Measurements from ENCODE around the gene PRELP. TPM values are rescaled to one million over a fixed set of nuclear protein-coding genes. Genes with fewer than 3 reads are reported as not detected.

Gene PRELP
- total RNA-seq, 4 donors from 2014 or later, result 100 to 186 (median 165) TPM

- DNase-seq (ENCODE audit: extremely low spot score), result no peak
- intact Hi-C loops (cut with DNase I), result no loop called here
- no peak overlapping the region for H3K4me3 ChIP-seq
- 73% methylated on average over 9 of the region's 9 CpGs for WGBS
- no peaks in the 10 kb centered on the region for H3K9me3 ChIP-seq
- H3K27me3 ChIP-seq, result no peaks in the 10 kb centered on the region
- no peaks in the 10 kb centered on the region for H3K36me3 ChIP-seq
- peak overlapping the region; percentile 8 to 94 (median 90) for H3K27ac ChIP-seq (replicated peaks in 1 of 4)
- TF ChIP-seq EP300 (IDR thresholded peaks at IDR 0.05) (no peak), POLR2AphosphoS5 (IDR thresholded peaks at IDR 0.05) (no peak), CTCF (IDR thresholded peaks at IDR 0.05) (no peak), POLR2A (IDR thresholded peaks at IDR 0.05; ENCODE audit: low read depth) (no peak)
- H3K4me1 ChIP-seq, result peaks cover 2 to 46% (median 45%) of the 10 kb centered on the region in 4 donors
Observed at GRCh38 chr1:203473781-203474305, 1.8 kb upstream of the PRELP start.

GRCh38 chr1:203476216-203476814 lies 709 bp downstream of the PRELP start:
- H3K9me3 ChIP-seq, result no peaks in the 10 kb centered on the region
- peak overlapping the region; percentile 88 to 94 (median 92) for H3K27ac ChIP-seq (replicated peaks in 1 of 4)
- H3K27me3 ChIP-seq, result no peaks in the 10 kb centered on the region
- H3K36me3 ChIP-seq, result no peaks in the 10 kb centered on the region
- DNase-seq (ENCODE audit: extremely low spot score), result no peak
- no peak for TF ChIP-seq POLR2A (IDR thresholded peaks at IDR 0.05; ENCODE audit: low read depth)
- peak; percentile 29 for TF ChIP-seq EP300 (IDR thresholded peaks at IDR 0.05)
- peak in 1 of 2 donors; percentile 74 for TF ChIP-seq POLR2AphosphoS5 (IDR thresholded peaks at IDR 0.05)
- WGBS, result 39% methylated on average over 9 of the region's 9 CpGs
- intact Hi-C loops (cut with DNase I), result no loop called here
- peak overlapping the region; percentile 51 to 69 (median 65) for H3K4me3 ChIP-seq
- peaks cover 19 to 64% (median 62%) of the 10 kb centered on the region in 4 donors for H3K4me1 ChIP-seq

- DNase-seq (ENCODE audit: extremely low spot score), result no peak
- intact Hi-C loops (cut with DNase I), result no loop called here
- H3K27ac ChIP-seq (replicated peaks in 1 of 4), result peak overlapping the region; percentile 88 to 94 (median 92)
- no peaks in the 10 kb centered on the region for H3K27me3 ChIP-seq
- TF ChIP-seq CTCF (IDR thresholded peaks at IDR 0.05) (no peak), POLR2AphosphoS5 (IDR thresholded peaks at IDR 0.05) (no peak), EP300 (IDR thresholded peaks at IDR 0.05) (no peak)
- H3K4me1 ChIP-seq, result peaks cover 24 to 78% (median 74%) of the 10 kb centered on the region in 4 donors
- no peaks in the 10 kb centered on the region for H3K9me3 ChIP-seq
- H3K36me3 ChIP-seq, result peaks cover 0 to under 1% (median 0%) of the 10 kb centered on the region in 4 donors
- 78% methylated on average over 3 of the region's 3 CpGs for WGBS
- H3K4me3 ChIP-seq, result peak overlapping the region; percentile 51 to 69 (median 65)
Observed at GRCh38 chr1:203477748-203478147, 2.1 kb downstream of the PRELP start.

- DNase-seq (ENCODE audit: extremely low spot score), result no peak
- no peaks in the 10 kb centered on the region for H3K9me3 ChIP-seq
- peaks cover 24 to 83% (median 79%) of the 10 kb centered on the region in 4 donors for H3K4me1 ChIP-seq
- H3K27ac ChIP-seq (replicated peaks in 1 of 4), result peak overlapping the region; percentile 88 to 94 (median 92)
- peak overlapping the region; percentile 51 to 69 (median 65) for H3K4me3 ChIP-seq
- intact Hi-C loops (cut with DNase I), result no loop called here
- peak in 1 of 3 experiments; percentile 2 for TF ChIP-seq CTCF (IDR thresholded peaks at IDR 0.05)
- TF ChIP-seq EP300 (IDR thresholded peaks at IDR 0.05), result no peak
- no peak for TF ChIP-seq POLR2A (IDR thresholded peaks at IDR 0.05; ENCODE audit: low read depth)
- no peak for TF ChIP-seq POLR2AphosphoS5 (IDR thresholded peaks at IDR 0.05)
- 17% methylated on average over 3 of the region's 3 CpGs for WGBS
- H3K27me3 ChIP-seq, result no peaks in the 10 kb centered on the region
- peaks cover 0 to 5% (median 4%) of the 10 kb centered on the region in 4 donors for H3K36me3 ChIP-seq
Observed at GRCh38 chr1:203478231-203478630, 2.6 kb downstream of the PRELP start.

GRCh38 chr1:203478986-203479385 lies 3.4 kb downstream of the PRELP start:
- DNase-seq (ENCODE audit: extremely low spot score), result no peak
- TF ChIP-seq CTCF (IDR thresholded peaks at IDR 0.05) (no peak), EP300 (IDR thresholded peaks at IDR 0.05) (no peak), POLR2AphosphoS5 (IDR thresholded peaks at IDR 0.05) (no peak), POLR2A (IDR thresholded peaks at IDR 0.05; ENCODE audit: low read depth) (no peak)
- 72% methylated on average over 5 of the region's 5 CpGs for WGBS
- no peaks in the 10 kb centered on the region for H3K9me3 ChIP-seq
- peak overlapping the region; percentile 51 to 69 (median 65) for H3K4me3 ChIP-seq
- no peaks in the 10 kb centered on the region for H3K27me3 ChIP-seq
- H3K36me3 ChIP-seq, result peaks cover 0 to 13% (median 12%) of the 10 kb centered on the region in 4 donors
- peak overlapping the region; percentile 88 to 94 (median 92) for H3K27ac ChIP-seq (replicated peaks in 1 of 4)
- intact Hi-C loops (cut with DNase I), result no loop called here
- H3K4me1 ChIP-seq, result peaks cover 24 to 84% (median 83%) of the 10 kb centered on the region in 4 donors
